IPS-18a (cell line): ENCODE measurements around the gene COLGALT1.

Experiments
- H3K27ac ChIP-seq: one replicate; pipeline ENCODE4 v1.5.1; 2013; ENCODE audit warnings: low read length
- H3K27me3 ChIP-seq: one replicate; pipeline ENCODE4 v1.6.1; 2013; ENCODE audit warnings: mild to moderate bottlenecking, low read length; ENCODE audit not compliant: control insufficient read depth, insufficient read depth
- H3K36me3 ChIP-seq: one replicate; pipeline ENCODE4 v1.6.1; 2013; ENCODE audit warnings: low read depth, low read length; ENCODE audit not compliant: control insufficient read depth
- H3K4me1 ChIP-seq: one replicate; pipeline ENCODE4 v1.6.1; 2013; ENCODE audit warnings: low read depth, low read length; ENCODE audit not compliant: control insufficient read depth
- H3K4me3 ChIP-seq: one replicate; pipeline ENCODE4 v1.5.1; 2013; ENCODE audit warnings: low read length
- H3K9ac ChIP-seq: one replicate; pipeline ENCODE4 v1.6.1; 2013; ENCODE audit warnings: mild to moderate bottlenecking, low read length, moderate library complexity
- H3K9me3 ChIP-seq: one replicate; pipeline ENCODE4 v1.6.1; 2013; ENCODE audit warnings: low read depth, low read length; ENCODE audit not compliant: control insufficient read depth

Gene COLGALT1

GRCh38 chr19:17522988-17523872 is 32.2 kb upstream of the COLGALT1 start:
- Histone ChIP-seq H3K4me1 (no peaks in the 10 kb centered on the region), H3K27ac (no peak overlapping the region), H3K9ac (no peak overlapping the region), H3K27me3 (no peaks in the 10 kb centered on the region), H3K4me3 (no peak overlapping the region), H3K36me3 (no peaks in the 10 kb centered on the region), H3K9me3 (no peaks in the 10 kb centered on the region)

GRCh38 chr19:17524651-17525050 is 30.8 kb upstream of the COLGALT1 start:
- Histone ChIP-seq H3K9ac (no peak overlapping the region), H3K4me1 (no peaks in the 10 kb centered on the region), H3K4me3 (no peak overlapping the region), H3K36me3 (no peaks in the 10 kb centered on the region), H3K9me3 (no peaks in the 10 kb centered on the region), H3K27me3 (no peaks in the 10 kb centered on the region), H3K27ac (no peak overlapping the region)

GRCh38 chr19:17525141-17525540 is 30.3 kb upstream of the COLGALT1 start:
- H3K36me3 ChIP-seq, result no peaks in the 10 kb centered on the region
- peaks cover under 1% of the 10 kb centered on the region for H3K4me1 ChIP-seq
- no peak overlapping the region for H3K9ac ChIP-seq
- H3K27ac ChIP-seq, result no peak overlapping the region
- no peaks in the 10 kb centered on the region for H3K27me3 ChIP-seq
- H3K4me3 ChIP-seq, result no peak overlapping the region
- no peaks in the 10 kb centered on the region for H3K9me3 ChIP-seq

- H3K27ac ChIP-seq, result no peak overlapping the region
Observed at GRCh38 chr19:17526922-17527321, 28.5 kb upstream of the COLGALT1 start.

GRCh38 chr19:17527326-17527725 is 28.1 kb upstream of the COLGALT1 start:
- Histone ChIP-seq H3K36me3 (no peaks in the 10 kb centered on the region), H3K4me1 (peaks cover 7% of the 10 kb centered on the region), H3K27me3 (no peaks in the 10 kb centered on the region), H3K9me3 (no peaks in the 10 kb centered on the region), H3K4me3 (no peak overlapping the region), H3K9ac (no peak overlapping the region), H3K27ac (no peak overlapping the region)

More at GRCh38 chr19:17526922-17527321, 28.5 kb upstream of the COLGALT1 start:
- Histone ChIP-seq H3K36me3 (no peaks in the 10 kb centered on the region), H3K4me3 (no peak overlapping the region), H3K27me3 (no peaks in the 10 kb centered on the region), H3K4me1 (peaks cover 7% of the 10 kb centered on the region), H3K9me3 (no peaks in the 10 kb centered on the region), H3K9ac (no peak overlapping the region)

GRCh38 chr19:17528610-17529009 is 26.8 kb upstream of the COLGALT1 start:
- H3K27ac ChIP-seq, result no peak overlapping the region
- no peak overlapping the region for H3K4me3 ChIP-seq
- no peak overlapping the region for H3K9ac ChIP-seq
- H3K27me3 ChIP-seq, result no peaks in the 10 kb centered on the region
- no peaks in the 10 kb centered on the region for H3K9me3 ChIP-seq
- H3K36me3 ChIP-seq, result no peaks in the 10 kb centered on the region
- peaks cover 7% of the 10 kb centered on the region for H3K4me1 ChIP-seq

- Histone ChIP-seq H3K9me3 (no peaks in the 10 kb centered on the region), H3K27ac (no peak overlapping the region), H3K4me1 (peaks cover 7% of the 10 kb centered on the region), H3K4me3 (no peak overlapping the region), H3K9ac (no peak overlapping the region), H3K27me3 (no peaks in the 10 kb centered on the region), H3K36me3 (no peaks in the 10 kb centered on the region)
Observed at GRCh38 chr19:17529239-17530158, 25.9 kb upstream of the COLGALT1 start.

- no peak overlapping the region for H3K9ac ChIP-seq
- no peak overlapping the region for H3K4me3 ChIP-seq
- H3K4me1 ChIP-seq, result peaks cover 7% of the 10 kb centered on the region
- no peaks in the 10 kb centered on the region for H3K36me3 ChIP-seq
- H3K9me3 ChIP-seq, result no peaks in the 10 kb centered on the region
- no peak overlapping the region for H3K27ac ChIP-seq
- no peaks in the 10 kb centered on the region for H3K27me3 ChIP-seq
Observed at GRCh38 chr19:17530586-17530985, 24.9 kb upstream of the COLGALT1 start.

- no peak overlapping the region for H3K9ac ChIP-seq
- H3K9me3 ChIP-seq, result no peaks in the 10 kb centered on the region
- no peak overlapping the region for H3K4me3 ChIP-seq
- no peaks in the 10 kb centered on the region for H3K27me3 ChIP-seq
- peaks cover 7% of the 10 kb centered on the region for H3K4me1 ChIP-seq
- H3K36me3 ChIP-seq, result no peaks in the 10 kb centered on the region
- no peak overlapping the region for H3K27ac ChIP-seq
Observed at GRCh38 chr19:17532116-17532515, 23.3 kb upstream of the COLGALT1 start.

- Histone ChIP-seq H3K27me3 (no peaks in the 10 kb centered on the region), H3K9me3 (no peaks in the 10 kb centered on the region), H3K4me3 (no peak overlapping the region), H3K27ac (no peak overlapping the region), H3K36me3 (no peaks in the 10 kb centered on the region), H3K4me1 (peaks cover 7% of the 10 kb centered on the region), H3K9ac (no peak overlapping the region)
Observed at GRCh38 chr19:17532557-17532956, 22.9 kb upstream of the COLGALT1 start.

- H3K27me3 ChIP-seq, result peaks cover 7% of the 10 kb centered on the region
- peaks cover 7% of the 10 kb centered on the region for H3K4me1 ChIP-seq
- H3K9ac ChIP-seq, result no peak overlapping the region
- no peaks in the 10 kb centered on the region for H3K36me3 ChIP-seq
- no peaks in the 10 kb centered on the region for H3K9me3 ChIP-seq
- H3K4me3 ChIP-seq, result no peak overlapping the region
- H3K27ac ChIP-seq, result no peak overlapping the region
Observed at GRCh38 chr19:17534767-17535166, 20.7 kb upstream of the COLGALT1 start.
